Measurements from ENCODE around the gene HOOK2.

HOOK2 gene

DNA sequence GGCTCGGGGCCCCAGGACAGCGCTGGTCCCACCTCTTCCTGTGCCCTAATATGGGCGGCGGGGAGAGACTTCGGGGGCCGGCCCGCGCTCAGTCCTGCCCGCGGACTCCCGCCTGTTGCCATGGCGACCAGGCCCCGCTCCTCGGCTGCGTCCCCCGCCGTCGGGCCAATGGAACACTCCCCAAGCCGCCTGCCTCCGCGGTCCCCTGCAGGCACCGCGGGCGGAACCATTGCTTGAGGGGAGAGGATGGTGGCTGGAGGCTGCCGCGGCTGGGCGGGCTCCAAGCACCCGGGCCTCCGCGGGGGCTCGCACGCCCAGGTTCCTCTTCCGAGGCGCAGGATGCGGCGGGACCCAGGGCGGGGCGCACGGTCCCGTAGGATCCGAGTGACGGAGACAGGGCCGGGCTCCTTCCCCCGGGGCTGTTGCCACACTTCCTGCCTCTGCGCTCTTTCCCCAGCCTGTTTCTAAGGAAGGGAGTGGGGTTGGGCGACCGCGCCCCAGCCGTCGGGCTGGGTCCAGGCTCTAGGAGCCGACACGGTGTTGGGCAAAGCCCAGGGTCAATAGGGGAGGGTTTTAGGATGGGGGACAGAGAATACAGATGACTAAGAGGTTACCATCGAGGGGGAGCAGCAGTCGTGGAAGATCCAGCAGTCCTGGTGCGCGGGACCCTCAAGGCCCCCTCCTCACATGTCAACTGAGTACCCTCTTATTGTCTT is 14.7 kb upstream of the HOOK2 start (continued):
- TF ChIP-seq, protein P1, sequence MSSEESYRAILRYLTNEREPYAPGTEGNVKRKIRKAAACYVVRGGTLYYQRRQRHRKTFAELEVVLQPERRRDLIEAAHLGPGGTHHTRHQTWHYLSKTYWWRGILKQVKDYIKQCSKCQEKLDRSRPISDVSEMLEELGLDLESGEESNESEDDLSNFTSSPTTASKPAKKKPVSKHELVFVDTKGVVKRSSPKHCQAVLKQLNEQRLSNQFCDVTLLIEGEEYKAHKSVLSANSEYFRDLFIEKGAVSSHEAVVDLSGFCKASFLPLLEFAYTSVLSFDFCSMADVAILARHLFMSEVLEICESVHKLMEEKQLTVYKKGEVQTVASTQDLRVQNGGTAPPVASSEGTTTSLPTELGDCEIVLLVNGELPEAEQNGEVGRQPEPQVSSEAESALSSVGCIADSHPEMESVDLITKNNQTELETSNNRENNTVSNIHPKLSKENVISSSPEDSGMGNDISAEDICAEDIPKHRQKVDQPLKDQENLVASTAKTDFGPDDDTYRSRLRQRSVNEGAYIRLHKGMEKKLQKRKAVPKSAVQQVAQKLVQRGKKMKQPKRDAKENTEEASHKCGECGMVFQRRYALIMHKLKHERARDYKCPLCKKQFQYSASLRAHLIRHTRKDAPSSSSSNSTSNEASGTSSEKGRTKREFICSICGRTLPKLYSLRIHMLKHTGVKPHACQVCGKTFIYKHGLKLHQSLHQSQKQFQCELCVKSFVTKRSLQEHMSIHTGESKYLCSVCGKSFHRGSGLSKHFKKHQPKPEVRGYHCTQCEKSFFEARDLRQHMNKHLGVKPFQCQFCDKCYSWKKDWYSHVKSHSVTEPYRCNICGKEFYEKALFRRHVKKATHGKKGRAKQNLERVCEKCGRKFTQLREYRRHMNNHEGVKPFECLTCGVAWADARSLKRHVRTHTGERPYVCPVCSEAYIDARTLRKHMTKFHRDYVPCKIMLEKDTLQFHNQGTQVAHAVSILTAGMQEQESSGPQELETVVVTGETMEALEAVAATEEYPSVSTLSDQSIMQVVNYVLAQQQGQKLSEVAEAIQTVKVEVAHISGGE (tag by site-specific recombination; conservative IDR thresholded peaks at IDR 0.05; ENCODE audit: low read depth), result peak; percentile 81
- TF ChIP-seq BCL11A (tag by site-specific recombination; IDR thresholded peaks at IDR 0.05; ENCODE audit: low read depth), result 0 out of 2 replicates have a peak, but pooled peaks have one; percentile 5
- TF ChIP-seq REPIN1 (tag by site-specific recombination; IDR thresholded peaks at IDR 0.05; ENCODE audit: low read depth), result no peak
- TF ChIP-seq ZNF302 (tag by site-specific recombination; IDR thresholded peaks at IDR 0.05; ENCODE audit: low read depth), result no peak
- no peak for TF ChIP-seq ZNF426 (tag by site-specific recombination; IDR thresholded peaks at IDR 0.05)
- no peak for TF ChIP-seq ZNF768 (tag by site-specific recombination; IDR thresholded peaks at IDR 0.05)
- TF ChIP-seq ZNF776 (tag by site-specific recombination; IDR thresholded peaks at IDR 0.05; ENCODE audit: borderline replicate concordance), result no peak
- TF ChIP-seq ZNF600 (tag by site-specific recombination; IDR thresholded peaks at IDR 0.05), result peak; percentile 81
- TF ChIP-seq ZNF148 (tag by site-specific recombination; IDR thresholded peaks at IDR 0.05; ENCODE audit: borderline replicate concordance), result no peak
- TF ChIP-seq ZNF530 (tag by site-specific recombination; IDR thresholded peaks at IDR 0.05; ENCODE audit: low read depth), result no peak
- TF ChIP-seq ZFHX2 (tag by site-specific recombination; conservative IDR thresholded peaks at IDR 0.05), result peak; percentile 76
- TF ChIP-seq, protein P2, sequence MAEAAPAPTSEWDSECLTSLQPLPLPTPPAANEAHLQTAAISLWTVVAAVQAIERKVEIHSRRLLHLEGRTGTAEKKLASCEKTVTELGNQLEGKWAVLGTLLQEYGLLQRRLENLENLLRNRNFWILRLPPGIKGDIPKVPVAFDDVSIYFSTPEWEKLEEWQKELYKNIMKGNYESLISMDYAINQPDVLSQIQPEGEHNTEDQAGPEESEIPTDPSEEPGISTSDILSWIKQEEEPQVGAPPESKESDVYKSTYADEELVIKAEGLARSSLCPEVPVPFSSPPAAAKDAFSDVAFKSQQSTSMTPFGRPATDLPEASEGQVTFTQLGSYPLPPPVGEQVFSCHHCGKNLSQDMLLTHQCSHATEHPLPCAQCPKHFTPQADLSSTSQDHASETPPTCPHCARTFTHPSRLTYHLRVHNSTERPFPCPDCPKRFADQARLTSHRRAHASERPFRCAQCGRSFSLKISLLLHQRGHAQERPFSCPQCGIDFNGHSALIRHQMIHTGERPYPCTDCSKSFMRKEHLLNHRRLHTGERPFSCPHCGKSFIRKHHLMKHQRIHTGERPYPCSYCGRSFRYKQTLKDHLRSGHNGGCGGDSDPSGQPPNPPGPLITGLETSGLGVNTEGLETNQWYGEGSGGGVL (tag by site-specific recombination; IDR thresholded peaks at IDR 0.05), result peak; percentile 72
- peak; percentile 85 for TF ChIP-seq KLF10 (tag by site-specific recombination; IDR thresholded peaks at IDR 0.05)
- TF ChIP-seq ZNF549 (tag by site-specific recombination; IDR thresholded peaks at IDR 0.05), result no peak
- no peak for TF ChIP-seq ZNF174 (tag by site-specific recombination; IDR thresholded peaks at IDR 0.05)
- TF ChIP-seq KLF8 (tag by site-specific recombination; IDR thresholded peaks at IDR 0.05), result peak; percentile 92
- peak; percentile 91; the same call in 1 of the 2 replicates for TF ChIP-seq KLF7 (tag by site-specific recombination; IDR thresholded peaks at IDR 0.05; ENCODE audit: borderline replicate concordance)
- peak; percentile 93 for TF ChIP-seq SP2 (tag by site-specific recombination; IDR thresholded peaks at IDR 0.05)
- TF ChIP-seq SP3 (tag by site-specific recombination; IDR thresholded peaks at IDR 0.05), result peak; percentile 88
- no peak for TF ChIP-seq ZNF48 (tag by site-specific recombination; IDR thresholded peaks at IDR 0.05)
- TF ChIP-seq, protein P3, sequence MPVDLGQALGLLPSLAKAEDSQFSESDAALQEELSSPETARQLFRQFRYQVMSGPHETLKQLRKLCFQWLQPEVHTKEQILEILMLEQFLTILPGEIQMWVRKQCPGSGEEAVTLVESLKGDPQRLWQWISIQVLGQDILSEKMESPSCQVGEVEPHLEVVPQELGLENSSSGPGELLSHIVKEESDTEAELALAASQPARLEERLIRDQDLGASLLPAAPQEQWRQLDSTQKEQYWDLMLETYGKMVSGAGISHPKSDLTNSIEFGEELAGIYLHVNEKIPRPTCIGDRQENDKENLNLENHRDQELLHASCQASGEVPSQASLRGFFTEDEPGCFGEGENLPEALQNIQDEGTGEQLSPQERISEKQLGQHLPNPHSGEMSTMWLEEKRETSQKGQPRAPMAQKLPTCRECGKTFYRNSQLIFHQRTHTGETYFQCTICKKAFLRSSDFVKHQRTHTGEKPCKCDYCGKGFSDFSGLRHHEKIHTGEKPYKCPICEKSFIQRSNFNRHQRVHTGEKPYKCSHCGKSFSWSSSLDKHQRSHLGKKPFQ (tag by site-specific recombination; IDR thresholded peaks at IDR 0.05), result no peak
- TF ChIP-seq, protein P4, sequence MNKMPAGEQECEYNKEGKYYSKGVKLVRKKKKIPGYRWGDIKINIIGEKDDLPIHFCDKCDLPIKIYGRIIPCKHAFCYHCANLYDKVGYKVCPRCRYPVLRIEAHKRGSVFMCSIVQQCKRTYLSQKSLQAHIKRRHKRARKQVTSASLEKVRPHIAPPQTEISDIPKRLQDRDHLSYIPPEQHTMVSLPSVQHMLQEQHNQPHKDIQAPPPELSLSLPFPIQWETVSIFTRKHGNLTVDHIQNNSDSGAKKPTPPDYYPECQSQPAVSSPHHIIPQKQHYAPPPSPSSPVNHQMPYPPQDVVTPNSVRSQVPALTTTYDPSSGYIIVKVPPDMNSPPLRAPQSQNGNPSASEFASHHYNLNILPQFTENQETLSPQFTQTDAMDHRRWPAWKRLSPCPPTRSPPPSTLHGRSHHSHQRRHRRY (tag by site-specific recombination; IDR thresholded peaks at IDR 0.05), result no peak
- TF ChIP-seq ATF2 (tag by site-specific recombination; IDR thresholded peaks at IDR 0.05; ENCODE audit: low read depth), result no peak
- no peak for TF ChIP-seq ZBTB6 (tag by site-specific recombination; IDR thresholded peaks at IDR 0.05)
- TF ChIP-seq ZNF561 (tag by site-specific recombination; IDR thresholded peaks at IDR 0.05; ENCODE audit: borderline replicate concordance), result peak; percentile 100
- peak; percentile 88 for TF ChIP-seq IKZF3 (tag by site-specific recombination; IDR thresholded peaks at IDR 0.05)

All from HEK293 (cell line).